ENCODE measurements around the gene GPR15LG. TPM values are rescaled to one million over a fixed set of nuclear protein-coding genes. Genes with fewer than 3 reads are reported as not detected.
"Not testable (repeated sequence)": the region's sequence is repeated elsewhere in the genome, so short reads cannot be mapped to it uniquely, and the experiment has no call there.

The GPR15LG gene
- polyA plus RNA-seq, 1 experiment = not detected

GRCh38 chr10:84178160-84178609 lies 4.6 kb downstream of the GPR15LG start:
- DNase-seq (ENCODE audit: low read depth) = no peak
- peaks cover 1% of the 10 kb centered on the region; the same call in 1 of the 2 replicates for H3K27me3 ChIP-seq (ENCODE audit: control insufficient read depth, insufficient read depth, low read length)
- TF ChIP-seq, protein P1, sequence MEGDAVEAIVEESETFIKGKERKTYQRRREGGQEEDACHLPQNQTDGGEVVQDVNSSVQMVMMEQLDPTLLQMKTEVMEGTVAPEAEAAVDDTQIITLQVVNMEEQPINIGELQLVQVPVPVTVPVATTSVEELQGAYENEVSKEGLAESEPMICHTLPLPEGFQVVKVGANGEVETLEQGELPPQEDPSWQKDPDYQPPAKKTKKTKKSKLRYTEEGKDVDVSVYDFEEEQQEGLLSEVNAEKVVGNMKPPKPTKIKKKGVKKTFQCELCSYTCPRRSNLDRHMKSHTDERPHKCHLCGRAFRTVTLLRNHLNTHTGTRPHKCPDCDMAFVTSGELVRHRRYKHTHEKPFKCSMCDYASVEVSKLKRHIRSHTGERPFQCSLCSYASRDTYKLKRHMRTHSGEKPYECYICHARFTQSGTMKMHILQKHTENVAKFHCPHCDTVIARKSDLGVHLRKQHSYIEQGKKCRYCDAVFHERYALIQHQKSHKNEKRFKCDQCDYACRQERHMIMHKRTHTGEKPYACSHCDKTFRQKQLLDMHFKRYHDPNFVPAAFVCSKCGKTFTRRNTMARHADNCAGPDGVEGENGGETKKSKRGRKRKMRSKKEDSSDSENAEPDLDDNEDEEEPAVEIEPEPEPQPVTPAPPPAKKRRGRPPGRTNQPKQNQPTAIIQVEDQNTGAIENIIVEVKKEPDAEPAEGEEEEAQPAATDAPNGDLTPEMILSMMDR (IDR thresholded peaks at IDR 0.05; ENCODE audit: insufficient read depth, low read depth, low read length) = no peak
- H3K4me3 ChIP-seq (ENCODE audit: low read depth, low read length) = no peak overlapping the region
- CTCF ChIA-PET = no interaction called here
- no peaks in the 10 kb centered on the region for H3K36me3 ChIP-seq (ENCODE audit: control insufficient read depth, insufficient read depth, low read length)
- POLR2A ChIA-PET = no interaction called here

DNA sequence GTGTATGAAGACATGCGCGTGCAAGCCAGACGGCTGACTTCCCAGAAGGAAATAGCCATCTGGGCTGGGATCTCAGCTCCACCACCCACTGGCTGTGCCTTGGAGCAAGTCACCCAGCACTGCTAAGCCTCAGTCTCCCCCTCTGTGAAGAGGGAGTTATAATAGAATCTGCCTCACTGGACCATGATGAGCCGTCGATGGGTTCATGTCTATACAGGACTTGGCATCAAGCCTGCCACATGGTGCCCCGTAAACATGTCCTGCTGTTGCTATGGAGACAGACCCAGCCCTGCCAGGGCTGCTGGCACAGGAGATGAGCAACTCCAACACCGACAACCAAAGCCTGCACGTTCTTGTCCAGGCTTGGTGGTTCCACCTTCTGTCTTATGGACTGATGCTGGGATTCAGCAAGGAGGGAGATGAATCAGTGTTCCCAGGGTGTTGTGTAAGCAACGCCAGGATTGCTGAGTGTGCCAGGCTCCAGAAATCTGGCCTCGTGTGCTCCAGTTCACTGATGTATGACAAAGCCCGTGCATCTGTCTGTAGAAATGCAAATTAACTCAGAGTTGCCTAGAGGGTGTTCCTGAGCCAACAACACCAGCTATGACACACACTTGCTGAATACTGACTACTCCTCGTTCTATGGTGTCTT lies 5.6 kb downstream of the GPR15LG start:
- CTCF ChIA-PET = no interaction called here
- POLR2A ChIA-PET = no interaction called here
- Histone ChIP-seq H3K4me3 (ENCODE audit: low read depth, low read length) (no peak overlapping the region), H3K27me3 (ENCODE audit: control insufficient read depth, insufficient read depth, low read length) (no peaks in the 10 kb centered on the region), H3K36me3 (ENCODE audit: control insufficient read depth, insufficient read depth, low read length) (no peaks in the 10 kb centered on the region)
- peak; percentile 2 for DNase-seq (ENCODE audit: low read depth)
- TF ChIP-seq, protein P1 (IDR thresholded peaks at IDR 0.05; ENCODE audit: insufficient read depth, low read depth, low read length) = no peak

DNA sequence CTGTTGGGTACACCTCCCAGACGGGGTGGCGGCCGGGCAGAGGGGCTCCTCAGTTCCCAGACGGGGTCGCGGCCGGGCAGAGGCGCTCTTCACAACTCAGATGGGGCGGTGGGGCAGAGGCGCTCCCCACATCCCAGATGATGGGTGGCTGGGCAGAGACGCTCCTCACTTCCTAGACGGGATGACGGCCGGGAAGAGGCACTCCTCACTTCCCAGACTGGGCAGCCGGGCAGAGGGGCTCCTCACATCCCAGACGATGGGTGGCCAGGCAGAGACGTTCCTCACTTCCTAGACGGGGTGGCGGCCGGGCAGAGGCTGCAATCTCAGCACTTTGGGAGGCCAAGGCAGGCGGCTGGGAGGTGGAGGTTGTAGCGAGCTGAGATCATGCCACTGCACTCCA lies 6.8 kb downstream of the GPR15LG start:
- DNase-seq (ENCODE audit: low read depth); H3K4me3 ChIP-seq (ENCODE audit: low read depth, low read length); POLR2A ChIA-PET; H3K27me3 ChIP-seq (ENCODE audit: control insufficient read depth, insufficient read depth, low read length); H3K36me3 ChIP-seq (ENCODE audit: control insufficient read depth, insufficient read depth, low read length); CTCF ChIA-PET: not testable (repeated sequence)

GRCh38 chr10:84181631-84182030 lies 8.0 kb downstream of the GPR15LG start:
- Histone ChIP-seq H3K27me3 (ENCODE audit: control insufficient read depth, insufficient read depth, low read length) (no peaks in the 10 kb centered on the region), H3K4me3 (ENCODE audit: low read depth, low read length) (no peak overlapping the region), H3K36me3 (ENCODE audit: control insufficient read depth, insufficient read depth, low read length) (no peaks in the 10 kb centered on the region)
- no peak for DNase-seq (ENCODE audit: low read depth)
- POLR2A ChIA-PET = no interaction called here
- CTCF ChIA-PET = no interaction called here
- TF ChIP-seq, protein P1 (IDR thresholded peaks at IDR 0.05; ENCODE audit: insufficient read depth, low read depth, low read length) = no peak

DNA sequence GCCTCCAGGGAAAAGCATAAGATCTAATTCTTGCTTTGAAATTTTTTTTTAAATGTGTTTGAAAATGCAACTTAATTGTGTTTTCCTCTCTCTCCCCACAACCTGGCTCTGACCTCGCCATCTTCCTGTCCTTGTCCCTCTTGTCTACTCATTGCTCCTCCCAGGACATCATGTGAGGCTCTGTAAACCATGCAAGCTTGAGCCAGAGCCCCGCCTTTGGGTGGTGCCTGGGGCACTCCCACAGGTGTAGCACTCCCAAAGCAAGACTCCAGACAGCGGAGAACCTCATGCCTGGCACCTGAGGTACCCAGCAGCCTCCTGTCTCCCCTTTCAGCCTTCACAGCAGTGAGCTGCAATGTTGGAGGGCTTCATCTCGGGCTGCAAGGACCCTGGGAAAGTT lies 10.9 kb downstream of the GPR15LG start:
- Histone ChIP-seq H3K36me3 (ENCODE audit: control insufficient read depth, insufficient read depth, low read length) (no peaks in the 10 kb centered on the region), H3K27me3 (ENCODE audit: control insufficient read depth, insufficient read depth, low read length) (no peaks in the 10 kb centered on the region), H3K4me3 (ENCODE audit: low read depth, low read length) (no peak overlapping the region)
- ChIA-PET POLR2A (no interaction called here), CTCF (no interaction called here)
- no peak for DNase-seq (ENCODE audit: low read depth)
- TF ChIP-seq, protein P1 (IDR thresholded peaks at IDR 0.05; ENCODE audit: insufficient read depth, low read depth, low read length) = no peak
